Mesenteric fat pad (tissue), 1 donor: ENCODE results near the gene HDGFL3. TPM values are rescaled to one million over a fixed set of nuclear protein-coding genes. Genes with fewer than 3 reads are reported as not detected.

Experiments
- DNase-seq: peaks from one replicate; pipeline ENCODE4 v3.0.0-alpha.2; 2020; ENCODE audit warnings: low spot score
- total RNA-seq: library from RNA; stranded (reverse); fragmentation: NEBNext Ultra II Directional; extraction: Animal tissue kit (Norgen Biotek cat#: 25700); gene quantifications from one replicate; pipeline ENCODE4 v1.2.1, GENCODE V29; 2021
- donor health status: DM: yes; HTN: yes; CAD: no.

Gene HDGFL3
- total RNA-seq, 1 donor from 2014 or later, result 31.2 TPM

DNA sequence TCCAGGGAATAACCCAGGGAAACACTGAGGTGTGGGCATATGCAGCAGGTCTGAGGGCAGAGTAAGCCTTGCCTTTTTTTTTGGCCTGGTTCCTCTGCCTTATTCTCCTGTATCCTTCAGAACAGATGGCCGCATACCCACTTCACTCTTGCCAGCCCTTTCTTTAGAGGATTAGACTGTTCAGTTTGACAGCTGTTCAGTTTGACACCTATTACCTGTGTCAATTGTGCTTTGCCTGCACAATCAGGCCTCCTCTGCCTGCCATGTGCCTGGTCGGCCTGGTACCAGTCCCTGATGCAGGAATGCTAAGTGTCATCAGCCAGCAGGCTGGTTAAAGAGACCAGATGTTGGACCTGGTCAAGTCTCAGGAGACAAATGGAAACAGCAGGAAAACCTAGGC lies 77.8 kb downstream of the HDGFL3 start:
- no peak for DNase-seq

DNA sequence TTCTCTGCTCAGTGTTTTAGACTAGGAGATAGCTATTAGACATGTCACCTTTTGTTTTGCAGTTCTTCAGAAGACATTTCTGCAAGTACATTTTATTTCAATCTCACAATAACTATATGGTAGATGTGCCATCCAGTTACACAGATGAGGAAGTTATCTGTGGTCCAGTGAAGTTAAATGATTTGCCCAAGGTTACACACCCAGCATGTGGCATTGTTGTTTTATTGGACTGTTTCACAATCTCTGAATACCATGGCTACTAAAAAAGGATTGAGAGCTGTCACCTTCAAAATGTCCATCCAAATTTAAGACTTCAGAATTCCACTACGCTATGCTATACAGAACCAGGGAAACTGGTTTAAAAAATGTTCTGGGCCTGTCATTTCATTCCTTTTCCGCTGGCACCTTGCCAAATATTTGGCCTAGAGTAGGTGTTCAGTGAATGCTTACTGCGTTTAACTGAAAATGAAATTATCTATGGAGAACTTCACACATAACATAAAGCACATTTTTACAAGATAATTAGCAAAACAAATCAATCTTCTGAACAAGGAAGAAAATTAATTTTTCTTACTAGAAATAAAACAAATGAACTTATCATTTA lies 80.0 kb downstream of the HDGFL3 start:
- no peak for DNase-seq

DNA sequence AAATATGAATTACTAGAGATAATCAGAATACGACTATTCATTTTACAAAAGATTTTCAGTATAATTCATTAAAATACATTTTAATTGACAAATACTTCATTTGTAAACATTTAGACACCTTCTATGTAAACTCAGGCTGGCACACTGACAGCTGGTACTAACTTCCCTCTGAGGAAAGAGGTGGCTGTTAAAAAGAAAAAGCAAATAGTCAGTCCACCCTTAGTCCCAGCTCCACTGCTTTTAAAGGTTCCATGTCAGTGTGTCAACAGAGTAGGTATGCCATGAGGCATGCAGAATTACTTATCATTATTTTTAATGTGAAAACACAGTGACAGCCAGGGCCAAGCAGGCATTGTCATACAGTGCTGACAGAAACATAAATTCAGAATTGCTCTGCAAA lies 84.1 kb downstream of the HDGFL3 start:
- DNase-seq, result no peak

DNA sequence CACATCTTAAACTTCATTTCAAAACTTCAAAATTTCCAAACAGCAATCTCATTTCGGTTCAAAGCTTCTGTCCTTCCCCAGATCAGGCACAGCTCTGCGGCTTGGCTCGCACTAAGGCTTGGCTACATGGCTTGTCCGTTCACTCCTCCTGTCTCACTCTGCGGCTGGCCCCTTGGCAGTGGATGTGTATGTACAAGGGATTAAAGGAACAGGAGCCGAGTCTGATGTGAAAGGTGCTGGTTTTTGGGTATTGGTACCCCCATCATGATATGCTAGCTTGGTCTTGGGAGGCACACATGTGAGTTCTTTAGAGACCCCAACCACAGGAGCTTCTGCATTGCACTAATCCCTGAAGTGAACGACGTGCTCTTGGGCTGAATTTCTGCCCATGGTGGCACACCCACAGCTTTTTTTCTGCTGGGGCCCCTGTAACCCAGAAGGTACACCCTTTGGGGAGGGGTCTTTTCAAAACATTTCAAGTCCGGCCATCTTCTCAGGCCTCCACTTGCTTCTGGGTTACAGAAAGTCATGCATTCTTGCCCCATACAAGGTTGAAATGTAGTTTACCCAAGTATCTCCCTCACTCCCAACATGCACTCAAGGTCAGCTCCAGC lies 87.5 kb downstream of the HDGFL3 start:
- no peak for DNase-seq

DNA sequence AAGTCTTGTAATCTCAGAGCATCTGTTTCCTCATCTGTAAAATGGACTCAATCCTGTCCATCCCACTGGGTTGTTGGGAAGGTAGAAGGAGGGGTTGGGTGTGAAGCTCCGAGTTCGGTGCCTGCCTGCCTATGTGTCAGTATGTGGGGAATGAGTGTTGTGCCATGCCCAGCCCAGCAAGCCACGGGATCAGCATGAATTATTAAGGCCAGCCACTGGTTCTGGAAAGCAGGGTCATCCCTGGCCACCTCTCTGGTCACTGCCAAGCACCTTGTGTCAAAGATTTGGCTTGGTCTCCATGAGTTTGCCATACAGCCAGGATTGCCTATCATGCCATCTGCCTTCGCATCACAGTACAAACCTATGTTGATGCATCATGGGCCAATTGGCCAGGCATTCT lies 88.7 kb downstream of the HDGFL3 start:
- DNase-seq, result no peak

DNA sequence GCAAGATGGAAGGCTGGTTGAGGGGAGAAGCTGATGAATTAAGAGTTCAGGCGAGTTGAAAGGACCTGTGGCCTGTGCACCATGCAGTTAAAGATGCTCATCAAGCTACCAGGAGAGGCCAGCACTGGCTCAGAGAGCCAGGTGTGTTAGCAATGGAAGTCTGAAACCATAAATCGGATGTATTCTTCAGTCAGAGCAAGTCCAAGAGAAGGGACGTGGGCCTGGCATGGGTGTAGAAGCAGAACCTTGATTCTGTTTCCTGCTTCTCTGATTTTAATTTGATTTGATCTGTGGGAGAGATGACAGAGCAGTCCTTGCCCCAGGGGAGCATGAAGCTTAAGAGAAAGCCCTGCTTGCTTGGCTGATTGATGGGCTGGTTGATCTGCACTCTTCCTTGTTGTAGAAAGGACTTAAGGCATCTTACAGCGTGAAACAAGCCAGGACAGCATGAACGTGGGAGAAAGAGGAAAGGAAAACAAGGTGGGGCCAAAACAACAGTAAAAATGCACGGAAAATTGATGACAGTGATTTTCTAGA lies 89.3 kb downstream of the HDGFL3 start:
- no peak for DNase-seq

DNA sequence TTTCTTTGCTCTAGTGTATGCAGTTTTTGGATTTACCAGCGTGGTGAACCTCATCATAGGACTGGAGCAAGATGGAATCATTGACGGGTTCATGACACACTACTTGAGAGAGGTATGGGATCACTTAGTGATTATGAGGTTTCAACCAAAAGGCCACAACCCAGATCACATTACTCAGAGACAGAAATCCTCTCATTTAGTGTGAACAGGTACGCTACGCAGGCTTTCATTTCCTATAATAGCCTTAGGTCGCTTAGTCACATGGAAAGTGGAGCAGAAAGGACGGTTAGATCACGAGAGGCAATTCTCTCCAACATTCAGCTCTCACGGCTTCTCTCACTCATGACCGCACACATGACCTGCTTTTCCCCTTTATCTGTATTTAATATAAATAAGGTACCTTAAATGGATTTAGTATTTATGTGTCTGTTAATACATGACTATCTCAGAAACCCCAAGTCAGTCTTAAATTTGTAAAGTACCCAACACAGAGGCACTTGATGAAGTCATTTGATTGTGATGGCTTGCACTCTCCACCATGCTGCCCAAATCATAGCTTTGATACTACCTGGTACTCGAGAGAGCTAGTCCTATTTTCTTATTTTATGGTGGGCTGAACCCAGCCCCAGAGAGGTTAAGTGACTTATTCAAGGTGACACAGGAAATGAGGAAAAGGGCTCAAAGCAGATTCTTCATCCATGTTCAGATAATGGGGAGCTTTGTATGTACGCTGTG lies 91.6 kb downstream of the HDGFL3 start:
- no peak for DNase-seq

DNA sequence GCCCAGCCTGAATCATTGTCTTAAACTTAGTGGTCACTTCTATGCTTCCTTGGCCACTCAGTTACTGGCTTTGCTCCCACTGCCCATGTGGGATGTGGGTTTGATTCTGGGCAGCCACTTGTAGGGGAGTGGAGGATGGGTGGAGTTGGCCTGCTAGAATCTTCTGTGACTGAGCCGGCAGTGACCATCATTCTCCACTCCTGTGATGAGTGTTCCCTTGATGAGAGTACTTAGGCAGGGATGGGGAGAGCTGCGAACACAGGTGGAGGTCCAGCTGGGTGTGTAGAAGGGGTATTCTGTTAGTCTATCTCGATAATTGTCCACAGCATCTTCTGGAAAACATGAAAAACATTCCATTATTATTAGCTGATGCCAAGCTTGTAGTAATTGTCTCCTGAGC lies 92.2 kb downstream of the HDGFL3 start:
- DNase-seq, result no peak

DNA sequence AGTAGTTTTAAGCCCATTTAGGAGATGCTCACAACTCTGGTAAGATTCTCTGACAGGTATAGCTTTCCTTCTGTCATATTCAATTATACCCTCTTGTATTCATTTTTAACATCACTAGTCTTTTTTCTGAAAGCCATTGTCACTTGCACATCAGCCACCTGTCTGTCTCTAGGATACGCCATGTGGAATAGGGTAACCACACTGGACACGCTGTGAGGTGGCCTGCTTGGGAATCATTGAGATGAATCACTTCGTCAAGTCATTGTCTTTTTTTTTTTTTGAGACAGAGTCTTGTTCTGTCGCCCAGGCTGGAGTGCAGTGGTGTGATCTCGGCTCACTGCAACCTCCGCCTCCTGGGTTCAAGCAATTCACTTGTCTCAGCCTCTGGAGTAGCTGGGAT lies 92.8 kb downstream of the HDGFL3 start:
- no peak for DNase-seq

DNA sequence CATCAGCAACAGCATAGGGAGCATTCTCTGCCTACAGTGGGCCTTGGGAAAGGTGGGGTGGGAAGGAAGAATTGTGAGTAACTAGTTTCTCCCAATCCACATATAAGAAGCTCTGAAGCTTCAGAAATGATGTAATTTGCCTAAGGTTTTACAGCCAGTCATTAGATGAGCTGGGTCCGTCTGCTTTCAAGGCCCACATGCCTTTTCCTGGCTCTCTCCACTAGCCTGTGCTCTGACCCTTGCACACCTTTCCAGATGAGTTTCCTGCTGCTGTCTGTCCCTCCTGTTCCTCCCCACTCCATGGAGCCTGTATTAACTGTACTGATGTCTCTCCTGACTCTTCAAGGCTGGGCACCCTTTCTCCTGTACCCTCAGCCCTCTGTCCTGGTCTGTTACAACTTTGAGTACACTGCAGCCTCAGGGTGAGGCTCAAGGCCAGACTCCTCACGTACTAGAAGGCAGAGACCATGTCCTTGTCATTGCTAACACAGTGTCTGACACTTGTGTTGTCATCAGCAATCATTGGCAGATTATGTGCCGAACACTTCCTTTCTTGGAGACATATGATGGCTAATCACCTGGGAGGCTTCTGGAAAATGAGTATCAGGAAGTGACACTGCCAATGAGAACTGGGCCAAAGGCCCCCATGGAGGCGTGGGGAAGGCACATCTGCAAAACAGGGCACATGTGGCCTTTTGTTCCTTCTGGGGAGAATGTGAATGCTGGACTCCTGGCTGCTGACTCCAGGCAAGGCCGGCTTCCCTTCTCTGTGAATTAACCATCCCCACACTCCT lies 93.5 kb downstream of the HDGFL3 start:
- no peak for DNase-seq

DNA sequence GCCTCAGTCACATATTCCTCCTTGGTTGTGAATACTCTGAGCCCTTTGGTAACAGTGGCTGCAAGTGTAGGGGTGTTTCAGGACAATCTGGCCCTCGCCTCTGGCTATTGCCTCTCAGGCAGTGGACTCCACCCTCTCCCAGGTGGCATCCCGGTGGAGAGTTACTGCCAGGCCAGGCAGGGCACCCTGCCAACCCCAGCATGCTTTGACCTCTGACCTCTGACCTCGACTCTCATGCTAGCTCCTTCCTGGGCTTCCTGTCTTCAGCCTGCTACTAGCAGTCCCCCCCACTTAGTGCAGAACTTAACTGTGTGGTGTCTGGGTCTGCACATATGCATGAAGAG lies 94.7 kb downstream of the HDGFL3 start:
- DNase-seq, result no peak

DNA sequence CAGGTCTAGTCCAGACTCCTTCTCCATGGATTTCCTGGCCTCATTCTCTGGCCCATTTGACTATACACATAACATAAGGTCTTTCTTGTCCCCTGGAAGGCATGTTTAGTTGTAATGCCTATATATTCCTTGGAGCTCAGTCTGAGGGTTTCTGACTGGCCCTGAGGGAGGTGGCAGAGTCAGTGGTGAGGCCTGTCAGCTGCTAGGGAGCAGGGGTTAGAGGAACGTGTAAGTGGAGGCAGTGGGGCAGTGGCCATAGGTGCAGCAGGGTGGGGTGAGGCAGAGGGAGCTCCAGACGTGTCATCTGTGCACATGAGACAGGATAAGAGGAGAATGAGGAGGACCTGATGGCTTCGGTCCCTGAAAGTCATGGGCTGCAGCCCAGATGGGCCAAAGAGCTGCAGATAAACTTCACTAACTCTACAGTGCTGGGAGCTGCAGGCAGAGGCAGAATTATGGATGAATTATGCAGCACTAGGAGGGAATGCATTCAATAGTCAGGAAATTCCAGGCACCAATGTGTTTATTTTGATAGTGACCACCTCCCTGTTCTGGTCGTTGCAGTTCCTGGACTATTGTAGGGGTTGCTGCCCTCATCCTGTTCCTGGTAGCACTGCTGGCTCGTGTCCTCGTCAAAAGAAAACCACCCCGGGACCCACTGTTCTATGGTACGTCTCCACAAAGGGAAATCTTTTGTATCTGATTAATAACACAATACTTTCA lies 95.2 kb downstream of the HDGFL3 start:
- DNase-seq, result no peak

DNA sequence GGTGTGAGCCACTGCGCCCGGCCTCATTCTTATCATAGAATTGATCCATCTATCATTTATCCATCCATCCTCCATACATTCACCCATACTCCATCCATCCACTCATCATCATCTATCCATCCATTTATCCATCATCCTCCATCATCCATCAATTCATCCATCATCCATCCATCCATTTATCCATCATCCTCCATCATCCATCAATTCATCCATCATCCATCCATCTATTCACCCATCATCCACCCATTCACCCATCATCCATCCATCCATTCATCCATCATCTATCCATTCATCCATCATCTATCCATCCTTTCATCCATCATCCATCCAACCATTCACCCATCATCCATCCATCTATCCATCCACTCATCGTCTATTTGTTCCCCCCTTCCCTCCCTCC lies 96.5 kb downstream of the HDGFL3 start:
- no peak for DNase-seq

DNA sequence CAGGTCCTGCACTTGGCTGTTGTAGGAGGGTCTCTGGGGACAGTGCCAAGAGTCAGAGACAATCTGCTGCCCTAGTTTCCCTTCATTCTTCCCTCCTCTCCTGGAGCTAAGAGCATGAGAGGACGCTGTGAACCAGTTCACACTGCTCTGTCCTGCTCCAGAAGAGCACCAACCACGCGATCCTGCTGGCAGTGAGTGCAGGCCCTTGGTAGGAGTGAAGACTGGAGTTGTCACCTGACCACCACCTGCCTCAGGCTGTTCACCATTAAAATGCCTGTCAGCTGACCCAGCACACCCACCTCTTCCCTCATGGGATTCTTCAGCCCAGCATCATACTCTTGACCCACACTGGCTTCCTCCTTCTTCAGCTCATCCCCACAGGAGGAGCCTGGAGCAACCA lies 97.2 kb downstream of the HDGFL3 start:
- no peak for DNase-seq

DNA sequence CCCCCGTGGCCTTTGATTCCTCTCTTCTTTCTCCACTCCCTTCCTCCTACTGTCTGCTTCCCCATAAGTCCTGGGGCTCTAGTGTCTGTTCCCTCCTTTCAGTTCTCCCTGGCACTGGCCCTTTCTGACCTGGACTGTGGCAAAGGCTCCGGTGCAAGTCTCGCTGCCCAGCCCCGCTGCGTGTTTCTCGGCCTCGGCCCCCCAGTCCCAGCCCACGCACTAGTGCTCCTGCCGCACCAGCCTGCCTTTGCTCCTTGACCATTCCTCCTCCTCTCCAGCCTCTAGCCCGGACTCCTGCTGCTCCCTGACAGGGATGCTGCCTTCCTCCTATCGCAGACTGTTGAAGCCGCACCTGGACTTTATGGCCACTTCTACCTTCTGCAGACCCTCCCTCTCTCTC lies 98.1 kb downstream of the HDGFL3 start:
- no peak for DNase-seq

DNA sequence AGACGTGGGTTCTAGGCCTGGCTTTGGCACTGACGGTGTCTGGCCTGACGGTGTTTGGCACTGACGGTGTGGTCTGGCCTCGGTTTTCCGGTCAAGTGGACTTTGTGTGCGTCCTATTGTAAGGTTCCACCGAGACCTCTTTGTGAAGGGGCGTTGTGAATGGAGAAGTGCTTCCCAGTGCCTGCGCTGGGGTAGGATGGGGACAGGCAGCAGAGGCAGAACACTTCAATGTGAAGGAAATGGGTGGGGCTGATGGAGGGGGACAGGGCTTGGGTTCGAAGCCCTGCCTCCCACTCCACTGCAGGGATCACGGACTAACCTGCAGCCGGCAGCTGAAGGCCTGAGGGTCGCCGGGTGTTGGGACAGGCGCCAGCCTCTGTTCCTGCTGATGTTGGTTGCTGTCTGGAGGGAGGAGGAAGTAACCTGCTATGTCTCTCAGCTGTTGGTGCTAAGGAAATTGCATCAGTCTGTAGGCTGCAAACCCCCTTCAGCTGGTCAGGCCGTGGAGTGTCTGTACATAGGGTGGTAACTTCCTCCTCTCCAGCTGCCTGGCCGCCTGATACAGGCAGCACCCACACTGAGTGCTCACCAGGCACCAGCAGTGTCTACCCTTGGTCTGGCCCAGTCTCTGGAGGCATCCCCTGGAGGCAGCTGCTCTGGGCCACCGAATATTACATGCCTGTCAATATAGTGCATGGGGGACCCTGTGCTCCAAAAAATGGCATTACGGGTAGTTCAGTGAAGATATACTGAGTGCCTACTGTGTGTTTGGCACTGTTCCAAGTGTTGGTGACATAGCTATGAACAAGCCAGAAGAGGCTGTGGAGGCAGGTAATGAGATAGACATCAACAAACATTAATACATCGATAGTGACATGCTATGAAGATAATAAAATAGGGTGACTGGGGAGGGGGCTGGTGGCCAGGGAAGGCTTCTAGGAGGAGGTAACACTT lies 99.1 kb downstream of the HDGFL3 start:
- DNase-seq, result no peak

DNA sequence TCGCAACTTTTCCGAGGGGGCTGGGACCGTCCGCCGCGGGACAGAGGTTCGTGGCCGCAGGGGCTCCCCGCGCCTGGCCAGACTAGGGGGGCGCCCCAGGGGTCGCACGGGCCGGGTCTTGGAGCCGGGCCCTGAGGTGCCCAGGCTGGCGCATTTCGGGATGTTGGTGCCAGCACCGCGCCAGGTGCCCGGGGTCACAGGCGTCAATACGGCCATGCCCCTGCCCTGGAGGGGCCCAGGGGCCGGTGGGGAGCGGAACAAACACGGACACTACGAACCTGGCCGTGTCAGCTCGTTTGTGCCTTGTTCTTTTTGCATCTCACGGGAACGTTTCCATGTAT lies 99.8 kb downstream of the HDGFL3 start:
- no peak for DNase-seq

DNA sequence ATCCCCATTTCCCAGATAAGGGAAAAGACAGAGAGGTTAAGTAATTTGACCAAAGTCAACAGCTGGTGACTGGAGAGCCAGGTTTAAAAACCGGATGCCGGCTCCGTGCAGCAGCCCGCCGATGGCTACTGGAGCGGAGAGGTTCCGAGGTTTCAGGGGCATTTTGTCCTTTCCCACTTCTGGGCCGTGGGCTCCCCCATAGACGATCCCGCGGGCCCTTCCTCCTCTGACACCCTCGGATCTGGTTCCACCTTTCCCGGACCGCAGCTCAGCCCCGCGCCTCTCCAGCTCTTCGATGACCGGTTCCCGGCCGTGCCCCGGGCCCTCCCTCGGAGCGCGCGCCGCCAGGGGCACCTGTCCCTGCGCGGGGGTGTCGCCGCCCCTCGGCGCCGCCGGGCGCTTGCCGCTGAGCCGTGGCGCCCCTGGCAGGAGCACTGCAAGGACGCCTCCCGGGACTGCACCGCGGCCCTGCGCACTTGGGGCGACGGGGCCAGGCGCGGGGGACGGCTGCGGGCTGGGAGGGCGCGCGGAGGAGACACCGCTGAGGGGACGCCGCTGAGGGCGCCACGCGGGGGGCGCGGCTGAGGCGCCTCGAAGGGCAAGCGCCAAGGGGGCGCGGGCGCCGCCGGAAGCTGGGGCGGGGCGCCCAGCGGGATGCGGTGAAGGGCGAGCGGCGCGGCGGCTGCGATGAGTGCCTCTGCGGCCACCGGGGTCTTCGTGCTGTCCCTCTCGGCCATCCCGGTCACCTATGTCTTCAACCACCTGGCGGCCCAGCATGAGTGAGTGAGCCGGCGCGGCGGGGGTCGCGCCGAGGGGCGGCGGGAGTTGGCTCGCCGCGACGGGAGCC lies 100.4 kb downstream of the HDGFL3 start, which contains the start of gene TM6SF1:
TSS of gene TM6SF1 (plus strand) at position 652 of the 847 bp plus-strand sequence. CDS start at position 688, 36 bp downstream.
- no peak for DNase-seq

DNA sequence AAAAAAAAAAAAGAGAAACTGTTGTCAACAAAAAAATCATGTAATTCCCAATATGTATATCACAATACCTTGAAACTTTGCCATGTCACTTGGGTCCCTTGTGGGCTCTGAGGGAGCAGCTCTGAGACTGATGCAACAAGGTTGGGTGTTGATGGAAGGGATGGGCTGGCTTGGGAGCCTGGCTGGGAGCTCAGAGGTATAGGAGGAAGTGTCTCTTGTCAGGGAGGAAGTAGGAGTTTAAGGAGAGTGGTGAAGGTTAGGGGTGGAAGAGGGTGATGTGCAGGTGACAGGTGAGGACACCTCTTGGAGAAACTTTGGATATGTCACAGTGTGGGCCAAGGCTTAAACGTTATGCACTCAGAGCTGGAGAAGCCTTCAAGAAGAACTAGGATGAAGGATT lies 102.2 kb downstream of the HDGFL3 start:
- no peak for DNase-seq
